ENCODE results near the gene GJB3.
A peak's percentile ranks its signal among the peaks of the same experiment; 100 is the strongest.
"Not testable (repeated sequence)": the region's sequence is repeated elsewhere in the genome, so short reads cannot be mapped to it uniquely, and the experiment has no call there.

Gene GJB3

DNA sequence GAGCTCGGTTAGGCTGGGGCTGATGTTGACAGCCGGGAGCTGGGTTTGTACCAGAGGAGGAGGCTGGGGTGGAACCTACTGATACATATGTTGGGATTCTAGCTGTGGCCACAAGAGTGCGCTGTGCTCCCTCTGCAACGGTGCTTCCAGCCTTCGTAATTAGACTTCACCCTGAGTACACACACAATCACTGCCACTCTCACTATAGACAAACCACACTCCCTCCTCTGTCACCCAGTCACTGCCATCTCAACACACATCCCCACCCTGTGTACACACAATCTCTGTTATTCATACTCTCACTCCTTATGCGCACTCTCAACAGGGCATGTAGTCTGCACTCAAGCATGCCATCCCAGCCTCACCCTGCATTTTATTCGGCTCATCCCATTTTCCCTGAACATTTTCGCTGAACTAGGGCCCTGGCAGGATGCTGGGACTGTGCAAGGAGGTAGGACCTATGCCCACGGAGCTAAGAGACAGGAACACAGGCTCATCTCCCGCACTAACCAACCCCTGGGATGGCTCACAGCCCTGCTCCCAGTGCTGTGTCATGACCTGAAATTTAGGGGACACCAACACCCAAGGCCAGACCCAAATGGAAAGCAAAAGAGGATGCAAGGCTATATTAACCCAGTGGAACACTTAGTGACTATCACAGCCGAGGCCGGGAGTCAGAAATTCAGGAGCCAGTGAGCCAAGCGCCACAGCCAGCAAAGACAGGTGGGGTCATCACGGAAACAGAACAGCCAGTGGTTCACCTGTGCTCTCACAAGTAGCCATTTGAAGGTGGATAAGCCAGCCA lies 5.7 kb downstream of the GJB3 start:
- peak; percentile 52 for DNase-seq

DNA sequence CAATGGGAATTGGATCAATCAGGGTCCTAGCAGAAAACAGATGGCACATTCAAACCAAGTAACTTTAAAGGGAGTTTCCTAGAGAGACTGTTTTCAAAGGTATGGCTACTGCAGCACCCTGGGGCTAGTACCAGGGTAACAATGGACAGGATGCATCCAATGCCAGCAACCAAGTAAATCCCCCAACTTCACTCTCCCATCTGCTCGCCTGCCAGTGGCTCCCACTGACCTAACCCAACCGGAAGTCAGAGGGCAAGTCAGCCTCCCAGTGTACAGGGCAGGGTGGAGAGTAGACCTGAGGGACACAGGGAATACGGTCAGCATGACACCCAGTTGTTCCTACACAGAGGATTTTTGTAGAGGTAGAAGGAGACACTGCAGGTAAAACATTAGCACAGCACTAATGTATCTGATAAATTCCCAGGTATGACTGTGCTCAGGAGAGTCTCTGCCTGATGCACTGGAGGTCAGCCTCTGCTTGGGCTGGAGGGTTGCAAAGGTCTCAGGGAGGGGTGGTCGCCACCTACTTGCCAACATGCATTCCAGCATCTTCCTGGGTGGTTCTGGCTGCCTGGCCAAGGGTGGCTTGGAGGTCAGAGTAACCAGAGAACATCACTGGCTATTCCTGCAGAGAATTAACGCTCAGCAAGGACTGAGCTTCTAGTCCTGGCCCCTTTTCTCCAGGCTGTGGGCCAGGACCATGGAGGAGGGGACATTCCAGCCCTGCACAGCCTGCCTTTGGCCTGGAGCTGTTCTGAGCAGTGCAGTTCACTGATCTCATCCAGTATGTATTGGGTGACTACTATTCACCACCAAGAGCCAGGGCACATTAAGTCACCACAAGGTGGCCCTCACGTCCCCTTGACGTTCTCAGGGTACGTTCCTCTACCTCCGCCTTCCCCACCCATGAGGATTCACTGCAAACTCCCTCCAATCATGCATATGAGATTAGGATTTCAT lies 6.7 kb downstream of the GJB3 start:
- DNase-seq: no peak

DNA sequence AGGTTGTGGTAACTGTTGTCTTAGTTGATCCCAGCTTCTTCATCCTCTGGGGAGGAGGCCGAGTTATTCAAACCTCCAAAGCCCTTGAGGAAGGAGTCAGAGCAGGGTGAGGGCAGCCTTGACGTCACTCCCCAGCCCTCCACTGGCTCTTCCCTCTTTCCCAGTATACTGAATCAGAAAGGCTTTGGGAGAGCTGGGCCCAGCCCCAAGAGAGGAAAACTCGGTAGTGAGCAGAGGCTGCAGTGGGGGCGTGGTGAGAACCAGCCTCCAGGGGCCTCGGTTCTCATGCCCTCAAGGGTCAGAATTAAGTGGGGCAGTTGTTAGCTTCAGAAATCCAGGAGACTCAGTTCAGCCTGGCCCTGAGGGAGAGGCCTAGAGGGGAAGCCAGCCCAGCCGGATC lies 10.0 kb downstream of the GJB3 start:
- DNase-seq: no peak

DNA sequence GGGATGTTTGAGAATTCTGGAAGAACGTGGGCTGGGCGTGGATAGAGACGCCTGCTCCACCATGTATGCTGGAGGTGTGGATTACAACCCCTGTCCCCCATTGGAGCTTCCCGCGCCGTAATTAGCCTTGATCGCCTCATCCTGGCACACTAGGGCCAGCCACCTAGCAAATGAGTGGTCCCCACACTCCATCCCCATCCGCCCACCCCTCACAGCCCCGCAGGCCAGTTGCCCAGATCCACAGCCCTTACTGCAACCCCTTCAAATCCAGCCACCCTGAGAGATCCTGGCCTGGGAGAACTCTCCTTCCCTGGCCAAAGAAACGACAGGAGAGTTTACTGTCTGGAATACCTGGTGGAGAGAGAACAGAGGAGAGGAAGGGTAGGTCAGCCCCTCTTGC lies 11.4 kb downstream of the GJB3 start:
- no peak for DNase-seq

DNA sequence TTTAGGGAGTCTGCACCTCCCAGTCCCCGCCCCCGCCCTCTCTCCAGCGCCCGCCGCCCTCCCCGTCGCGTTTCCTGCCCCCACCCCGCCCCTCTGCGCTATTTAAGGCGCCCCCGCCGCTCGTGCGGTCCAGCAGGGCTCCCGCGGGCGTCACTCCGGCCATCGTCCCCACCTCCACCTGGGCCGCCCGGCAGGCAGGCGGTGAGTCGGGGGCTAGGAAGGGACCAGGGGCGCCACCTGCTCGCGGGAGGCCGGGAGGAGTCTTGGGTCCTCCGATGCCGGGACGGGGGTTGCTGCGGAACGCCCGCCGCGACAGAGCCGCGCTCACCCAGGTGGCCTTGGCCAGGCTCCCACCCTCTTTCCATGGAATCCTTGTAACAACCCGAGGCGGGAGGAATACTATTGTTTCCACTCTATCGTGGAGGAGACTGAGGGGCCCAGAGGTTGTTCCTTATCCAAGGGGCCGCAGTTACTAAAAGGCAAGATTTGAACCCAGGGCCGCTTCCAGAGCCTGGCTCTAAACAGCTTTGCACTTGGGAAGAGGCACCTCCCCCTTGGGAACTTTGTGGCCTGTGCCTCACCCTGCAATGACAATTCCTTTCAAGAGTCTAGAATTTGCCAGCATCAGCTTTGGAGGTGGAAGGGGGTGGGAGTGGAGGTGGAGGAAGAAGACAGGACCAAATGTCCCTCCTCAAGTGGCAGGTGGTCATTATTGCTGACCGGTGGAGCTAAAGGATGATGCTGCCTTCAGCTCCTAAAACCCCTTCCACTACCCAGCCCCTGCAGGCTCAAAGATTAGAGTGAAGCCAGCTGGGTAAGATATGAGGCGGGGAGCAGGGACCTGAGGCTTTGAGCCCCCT lies 12.1 kb downstream of the GJB3 start, which contains the start of gene GJA4:
Gene GJA4, plus strand, starts transcription at position 132 of the 860 bp plus-strand sequence. CDS start 1,215 bp downstream, outside the sequence.
- DNase-seq: no peak

DNA sequence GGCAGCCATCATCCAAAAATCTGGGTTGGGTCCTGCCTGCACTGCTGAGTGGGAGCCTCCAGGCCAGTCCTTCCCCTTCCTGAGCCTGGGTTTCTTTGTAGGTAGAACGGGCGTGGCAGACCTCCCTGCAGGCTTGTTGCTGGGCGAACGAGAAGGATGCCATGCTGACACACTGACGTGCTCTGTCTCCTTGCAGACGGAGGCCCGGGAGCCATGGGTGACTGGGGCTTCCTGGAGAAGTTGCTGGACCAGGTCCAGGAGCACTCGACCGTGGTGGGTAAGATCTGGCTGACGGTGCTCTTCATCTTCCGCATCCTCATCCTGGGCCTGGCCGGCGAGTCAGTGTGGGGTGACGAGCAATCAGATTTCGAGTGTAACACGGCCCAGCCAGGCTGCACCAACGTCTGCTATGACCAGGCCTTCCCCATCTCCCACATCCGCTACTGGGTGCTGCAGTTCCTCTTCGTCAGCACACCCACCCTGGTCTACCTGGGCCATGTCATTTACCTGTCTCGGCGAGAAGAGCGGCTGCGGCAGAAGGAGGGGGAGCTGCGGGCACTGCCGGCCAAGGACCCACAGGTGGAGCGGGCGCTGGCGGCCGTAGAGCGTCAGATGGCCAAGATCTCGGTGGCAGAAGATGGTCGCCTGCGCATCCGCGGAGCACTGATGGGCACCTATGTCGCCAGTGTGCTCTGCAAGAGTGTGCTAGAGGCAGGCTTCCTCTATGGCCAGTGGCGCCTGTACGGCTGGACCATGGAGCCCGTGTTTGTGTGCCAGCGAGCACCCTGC lies 13.2 kb downstream of the GJB3 start:
- DNase-seq: no peak

DNA sequence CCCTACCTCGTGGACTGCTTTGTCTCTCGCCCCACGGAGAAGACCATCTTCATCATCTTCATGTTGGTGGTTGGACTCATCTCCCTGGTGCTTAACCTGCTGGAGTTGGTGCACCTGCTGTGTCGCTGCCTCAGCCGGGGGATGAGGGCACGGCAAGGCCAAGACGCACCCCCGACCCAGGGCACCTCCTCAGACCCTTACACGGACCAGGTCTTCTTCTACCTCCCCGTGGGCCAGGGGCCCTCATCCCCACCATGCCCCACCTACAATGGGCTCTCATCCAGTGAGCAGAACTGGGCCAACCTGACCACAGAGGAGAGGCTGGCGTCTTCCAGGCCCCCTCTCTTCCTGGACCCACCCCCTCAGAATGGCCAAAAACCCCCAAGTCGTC lies 13.8 kb downstream of the GJB3 start:
- DNase-seq: no peak

DNA sequence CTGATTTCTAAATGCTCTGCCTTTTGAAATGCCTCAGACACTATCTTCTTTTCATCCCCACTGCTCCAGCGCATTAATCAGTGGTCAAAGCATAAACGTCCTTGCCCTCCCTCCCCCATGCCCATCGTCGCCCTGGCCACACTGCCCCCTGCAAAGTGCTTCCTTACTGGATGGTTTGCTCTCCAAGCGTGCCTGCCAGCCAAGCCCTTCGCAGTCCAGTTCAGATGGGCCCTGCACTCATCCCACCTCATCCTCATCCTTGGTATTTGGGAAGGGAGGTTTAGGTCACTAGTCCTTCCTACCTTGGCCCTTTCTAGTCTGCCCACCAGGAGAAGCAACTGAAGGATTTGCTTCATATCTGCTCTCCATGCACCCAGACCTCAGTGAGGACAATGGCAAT lies 14.9 kb downstream of the GJB3 start:
- DNase-seq: no peak

DNA sequence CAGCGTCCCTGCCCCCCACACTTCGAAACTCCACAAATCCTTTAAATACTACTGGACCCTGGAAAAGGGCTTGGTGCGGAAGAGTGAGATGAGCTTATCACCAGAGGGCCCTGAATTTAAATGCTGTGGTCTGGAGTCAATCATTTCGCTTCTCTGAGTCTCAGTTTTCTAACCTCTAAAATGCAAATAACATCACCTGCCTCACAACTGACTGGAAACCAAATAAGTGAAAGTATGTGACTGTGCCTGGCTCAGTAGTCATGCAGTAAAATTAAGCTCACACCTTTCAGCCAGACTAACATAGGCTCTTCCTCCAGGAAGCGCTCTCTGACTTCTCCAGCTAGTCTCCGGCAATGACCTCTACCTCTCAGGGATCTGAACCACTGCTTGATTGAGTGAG lies 16.0 kb downstream of the GJB3 start:
- DNase-seq: no peak

DNA sequence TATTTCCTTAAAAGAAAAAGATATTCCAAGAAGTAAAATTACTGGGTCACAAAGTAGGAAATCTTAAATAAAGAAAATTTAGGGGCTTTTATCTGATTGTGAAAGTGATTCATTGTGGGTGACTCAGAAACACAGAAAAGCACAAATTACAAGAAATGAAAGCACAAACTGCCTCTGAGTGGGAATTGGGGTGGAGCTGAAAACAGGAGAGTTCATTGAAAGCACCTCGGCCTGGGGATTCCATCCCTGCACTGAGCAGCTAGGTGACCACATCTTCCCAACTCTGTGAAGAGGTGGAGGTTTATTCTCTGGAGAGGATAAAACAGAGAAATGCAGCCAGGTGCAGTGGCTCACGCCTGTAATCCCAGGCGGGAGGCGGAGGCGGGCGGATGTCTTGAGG lies 19.2 kb downstream of the GJB3 start:
- no peak for DNase-seq

DNA sequence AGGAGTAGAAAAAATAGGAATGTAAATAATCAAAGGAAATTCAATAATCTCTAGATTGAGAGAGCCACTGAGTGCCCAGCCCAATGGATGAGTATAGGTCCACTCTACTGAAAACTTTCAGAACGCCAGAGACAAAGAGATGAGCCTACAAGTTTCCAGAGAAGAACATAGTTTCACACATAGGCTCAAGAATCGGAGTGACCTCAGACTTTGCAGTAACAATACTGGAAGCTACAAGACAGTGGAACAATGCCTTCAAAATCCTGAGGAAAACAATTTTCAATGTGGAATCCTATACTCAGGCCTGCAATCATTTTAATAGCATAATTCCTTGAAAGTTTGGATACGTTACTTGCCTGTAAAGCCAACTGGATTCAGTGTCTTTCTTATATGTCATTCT lies 22.8 kb downstream of the GJB3 start:
- DNase-seq: no peak

DNA sequence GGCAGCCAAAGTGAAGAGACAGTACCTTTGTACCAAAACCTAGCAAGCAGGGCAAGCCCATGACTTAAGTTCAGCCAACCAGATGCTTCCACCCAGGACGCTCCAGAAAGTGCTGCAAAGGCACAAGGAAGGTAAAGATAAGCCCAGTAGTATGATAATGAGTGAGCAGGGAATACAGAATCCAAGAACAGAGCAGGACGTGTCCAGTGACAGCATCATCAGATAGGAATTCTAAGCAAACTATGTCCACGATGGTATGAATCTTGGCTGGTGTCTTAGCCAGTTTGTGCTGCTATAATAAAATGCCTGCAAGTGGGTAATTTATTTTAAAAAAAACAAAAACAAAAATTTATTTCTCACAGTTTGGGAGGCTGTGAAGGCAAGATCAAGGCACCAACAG lies 25.4 kb downstream of the GJB3 start:
- no peak for DNase-seq

DNA sequence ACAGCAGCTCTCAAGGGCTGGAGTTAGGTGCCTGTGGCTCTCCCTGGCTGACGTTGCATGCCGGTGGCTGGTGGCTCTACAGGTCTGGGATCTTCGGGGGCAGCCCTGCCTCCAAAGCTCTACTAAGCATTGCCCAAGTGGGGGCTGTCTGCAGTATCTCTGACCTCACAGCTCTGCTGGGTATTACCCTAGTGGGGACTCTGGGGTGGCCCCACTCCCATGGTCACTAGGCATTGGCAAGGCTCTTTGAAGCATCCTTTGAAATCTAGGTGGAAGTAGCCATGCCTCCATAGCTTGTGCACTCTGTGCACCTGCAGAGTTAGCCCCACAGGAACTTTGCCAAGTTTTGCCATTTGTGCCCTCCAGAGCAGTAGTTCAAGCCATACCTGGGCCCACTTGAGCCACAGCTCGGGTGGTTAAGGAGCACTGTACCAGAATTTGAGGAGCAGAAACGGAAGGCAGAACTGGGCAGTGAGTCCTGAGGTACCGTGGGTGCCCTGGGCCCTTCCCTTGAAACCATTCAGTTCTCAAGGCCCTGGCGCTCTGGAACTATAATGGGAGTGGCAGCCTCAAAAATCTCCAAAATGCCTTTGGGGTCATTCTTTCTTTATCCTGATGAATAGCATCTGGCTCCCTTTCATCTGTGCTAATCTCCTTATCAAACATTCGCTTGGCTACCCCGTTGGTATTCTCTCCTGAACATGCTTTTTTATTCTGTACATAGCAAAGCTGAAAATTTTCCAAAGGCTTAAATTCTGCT lies 27.2 kb downstream of the GJB3 start:
- DNase-seq: no peak

DNA sequence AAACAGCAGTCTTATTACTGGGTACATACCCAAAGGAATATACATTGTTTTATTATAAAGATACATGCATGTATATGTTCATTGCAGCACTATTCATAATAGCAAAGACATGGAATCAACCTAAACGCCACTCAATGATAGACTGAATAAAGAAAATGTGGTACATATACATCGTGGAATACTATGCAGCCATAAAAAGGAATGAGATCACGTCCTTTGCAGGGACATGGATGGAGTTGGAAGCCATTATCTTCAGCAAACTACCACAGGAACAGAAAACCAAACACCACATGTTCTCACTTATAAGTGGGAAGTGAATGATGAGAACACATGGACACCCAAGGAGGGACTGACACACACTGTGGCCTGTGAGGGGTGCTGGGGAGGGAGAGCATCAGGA lies 29.8 kb downstream of the GJB3 start:
- not testable (repeated sequence) for DNase-seq

DNA sequence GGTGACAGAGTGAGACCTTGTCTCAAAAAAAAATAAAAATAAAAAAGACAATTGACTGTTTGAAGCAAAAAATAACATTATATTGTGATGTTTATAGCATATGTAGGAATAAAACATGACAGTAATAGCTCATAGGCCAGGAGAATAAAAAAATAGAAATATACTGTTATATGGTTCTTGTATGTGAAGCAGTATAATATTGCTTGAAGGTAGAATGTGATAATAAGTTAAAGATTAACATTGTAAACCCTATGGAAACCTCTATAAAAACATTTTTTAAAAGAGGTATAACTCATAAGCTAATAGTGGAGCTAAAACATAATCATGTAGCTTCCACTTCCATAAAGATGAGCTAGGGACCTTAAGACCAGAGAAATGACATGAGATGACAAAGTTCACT lies 35.3 kb downstream of the GJB3 start:
- no peak for DNase-seq

DNA sequence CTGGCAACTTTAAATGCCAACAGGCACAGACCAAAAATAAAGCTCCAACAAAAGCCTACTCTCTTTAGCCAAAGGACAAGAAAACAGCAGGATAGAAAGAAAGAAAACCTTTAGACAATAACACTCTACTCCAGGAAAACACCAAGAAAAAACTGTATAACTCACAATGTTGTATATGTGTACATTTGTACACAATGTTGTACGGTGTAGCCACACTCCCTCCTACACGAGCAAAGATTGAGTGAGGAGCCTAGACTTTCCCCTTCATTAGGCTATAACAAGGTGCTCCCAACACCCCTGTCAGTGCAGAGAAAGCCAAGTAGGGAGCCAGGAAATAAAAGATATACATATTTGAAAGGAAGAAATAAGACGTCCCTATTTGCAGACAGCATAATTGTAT lies 35.8 kb downstream of the GJB3 start:
- no peak for DNase-seq

DNA sequence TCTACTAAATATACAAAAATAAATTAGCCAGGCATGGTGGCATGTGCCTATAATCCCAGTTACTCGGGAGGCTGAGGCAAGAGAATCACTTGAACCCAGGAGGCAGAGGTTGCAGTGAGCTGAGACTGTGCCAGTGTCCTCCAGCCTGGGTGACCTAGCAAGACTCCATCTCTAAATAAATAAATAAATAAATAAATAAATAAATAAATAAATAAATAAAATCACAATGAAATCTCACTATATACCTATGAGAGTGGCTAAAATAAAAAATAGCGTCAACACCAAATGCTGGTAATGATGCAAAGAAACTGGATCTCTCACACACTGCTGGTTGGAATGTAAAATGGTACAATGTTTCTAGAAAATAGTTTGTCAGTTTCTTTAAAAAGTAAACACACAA lies 37.8 kb downstream of the GJB3 start:
- DNase-seq: not testable (repeated sequence)

DNA sequence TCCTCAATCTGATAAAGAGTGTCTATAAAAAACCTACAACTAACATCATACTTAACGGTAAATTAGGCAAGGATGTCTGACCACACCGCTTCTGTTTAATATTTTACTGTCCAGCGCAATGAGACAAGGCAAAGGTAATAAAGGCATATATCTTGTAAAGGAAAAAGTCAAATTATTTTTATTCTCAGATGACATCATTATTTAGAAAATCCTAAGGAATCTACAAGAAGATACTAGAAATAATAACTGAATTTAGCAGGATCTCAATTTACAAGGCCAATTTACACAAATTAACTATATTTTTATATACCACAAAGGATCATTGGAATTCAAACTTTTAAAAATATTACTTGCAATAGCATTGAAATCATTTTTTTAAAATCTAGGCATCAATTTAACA lies 41.2 kb downstream of the GJB3 start:
- peak; percentile 19 for DNase-seq

DNA sequence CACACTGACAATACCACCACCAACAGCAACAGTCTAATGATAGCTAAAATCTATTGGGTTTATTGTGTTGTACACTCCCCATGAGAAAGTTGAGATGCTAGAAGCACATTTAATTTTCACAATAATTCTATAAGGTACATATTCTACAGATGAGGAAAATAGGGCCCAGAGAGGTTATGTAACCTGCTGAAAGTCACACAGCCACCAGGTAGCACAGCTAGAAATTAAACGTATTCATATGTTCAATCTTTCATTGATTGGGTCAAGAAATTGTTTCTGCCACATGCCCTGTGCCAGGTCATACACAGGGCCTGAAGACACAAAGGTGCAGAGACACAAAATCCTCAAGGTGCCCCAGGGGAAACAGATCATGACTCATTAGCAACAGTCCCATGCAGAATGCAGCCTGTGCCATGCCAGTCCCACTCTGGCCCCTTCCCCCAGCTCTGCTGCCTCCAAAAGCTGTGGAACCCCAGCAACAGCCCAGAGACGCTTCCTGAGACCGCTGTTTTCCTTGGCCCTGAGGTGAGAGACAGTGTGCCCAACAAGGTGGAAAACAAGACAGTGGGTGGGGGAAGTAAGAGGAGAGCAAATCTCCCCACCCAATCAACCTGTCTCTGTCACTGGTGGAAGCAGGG lies 43.9 kb downstream of the GJB3 start:
- no peak for DNase-seq

DNA sequence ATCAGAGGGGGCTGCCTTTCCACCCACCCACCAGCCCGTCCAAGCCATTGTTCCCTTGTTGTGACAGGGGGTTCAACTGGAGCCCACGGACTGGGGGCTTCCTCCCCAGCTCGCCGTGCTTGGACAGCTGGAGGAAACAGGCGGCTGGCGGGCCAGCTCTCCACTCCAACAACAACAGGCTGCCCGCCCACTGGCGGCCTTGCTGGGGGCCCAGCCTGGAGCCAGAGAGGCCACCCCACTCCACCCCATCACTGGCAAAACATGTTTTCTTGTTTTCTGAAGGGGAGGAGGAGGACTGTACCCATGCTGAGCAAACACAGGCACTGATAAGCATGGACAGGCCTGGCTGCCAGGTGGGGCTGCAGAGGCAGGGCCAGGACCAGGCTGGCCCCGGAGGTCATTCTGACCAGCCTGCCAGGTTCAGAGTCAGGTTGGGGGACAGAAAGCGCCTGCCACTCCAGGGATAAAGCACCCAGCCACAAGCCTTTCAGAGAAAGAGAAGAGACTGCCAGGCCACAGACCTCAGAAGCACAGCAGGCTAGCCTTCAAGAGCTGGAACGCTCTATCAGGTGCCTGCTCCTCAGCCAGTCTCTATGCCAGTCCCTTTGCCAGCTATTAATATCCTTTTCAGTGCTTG lies 44.6 kb downstream of the GJB3 start:
- no peak for DNase-seq
